Lower leg skin (tissue), 3 donors: ENCODE measurements around the gene TMEM163.

ENCODE experiments used
- CTCF ChIP-seq, 3 donors: fragments of 450-650 bp; IDR thresholded peaks; one replicate each; pipeline ENCODE4 v1.5.1; 2016; ENCODE audit warnings: antibody characterized with exemption in 3 of 3, mild to moderate bottlenecking in 3 of 3, moderate library complexity in 2 of 3
- POLR2A ChIP-seq, 2 donors: fragments of 450-650 bp; IDR thresholded peaks; one replicate each; pipeline ENCODE4 v1.6.1; 2016 to 2017; ENCODE audit warnings: antibody characterized with exemption in 2 of 2, mild to moderate bottlenecking in 1 of 2, moderate library complexity in 1 of 2

GRCh38 chr2:134462791-134463698, 255.8 kb downstream of the TMEM163 start:
- TF ChIP-seq CTCF (IDR thresholded peaks at IDR 0.05): no peak
- no peak for TF ChIP-seq POLR2A (IDR thresholded peaks at IDR 0.05)
